HepG2 (cell line): Measurements from ENCODE around the gene ALKBH4. TPM values are rescaled to one million over a fixed set of nuclear protein-coding genes. Genes with fewer than 3 reads are reported as not detected.
"Not testable (repeated sequence)": the region's sequence is repeated elsewhere in the genome, so short reads cannot be mapped to it uniquely, and the experiment has no call there.

Source experiments
- ATAC-seq: fragments of 200-7000 bp; cut with Tn5 transposase; 3 replicates; pipeline ENCODE4 v1.9.1; 2020; ENCODE audit warnings: mild to moderate bottlenecking, moderate library complexity
- BruUV-seq: library from RNA; stranded (reverse); fragments of 400-500 nt; replicated peaks from 2 replicates; lab custom pipeline; 2021; lab: Mats Ljungman, UMichigan
- CTCF ChIA-PET: fragments of 300-600 bp; formaldehyde crosslinking; extraction: SDS; loops from one replicate; lab custom pipeline; 2021; ENCODE audit warnings: low total read pairs, inconsistent platforms, low intra/inter-chr PET ratio; lab: Yijun Ruan, JAX
- POLR2A ChIA-PET: fragments of 350-600 bp; sonication (Branson Sonifier 250); formaldehyde crosslinking; loops from one replicate; lab custom pipeline; 2020; ENCODE audit warnings: antibody characterized with exemption, inconsistent platforms; lab: Yijun Ruan, JAX
- DNase-seq: peaks from one replicate; pipeline ENCODE4 v3.0.0-alpha.2; 2015; ENCODE audit warnings: low spot score
- FAIRE-seq: peaks from 3 replicates; lab custom pipeline; 2011; peaks lifted over from hg19 to GRCh38; lab: Jason Lieb, UNC
- H2AFZ ChIP-seq: one replicate; pipeline ENCODE4 v1.6.1; 2011; ENCODE audit warnings: low read length, inconsistent platforms
- H3K27ac ChIP-seq: fragments of 300-600 bp; 3 replicates; pipeline ENCODE4 v1.8.0; 2011; ENCODE audit warnings: mixed run types, mild to moderate bottlenecking, mixed read lengths, low read length, inconsistent platforms; ENCODE audit not compliant: insufficient read depth; ENCODE audit errors: extremely low read length
- H3K27me3 ChIP-seq, 2 experiments: fragments of 200-600 bp in 1 of 2; 2 replicates in 1 of 2; 3 replicates in 1 of 2; pipeline versions ENCODE4 v1.6.0 to v1.8.0; 2011; ENCODE audit warnings: low read length in 2 of 2, mild to moderate bottlenecking in 2 of 2, moderate library complexity in 2 of 2, inconsistent platforms in 1 of 2; ENCODE audit not compliant: insufficient read depth in 2 of 2, control insufficient read depth in 1 of 2
- H3K36me3 ChIP-seq, 2 experiments: fragments of 200-600 bp in 1 of 2; replicated peaks in 1 of 2; 2 replicates in 1 of 2; 3 replicates in 1 of 2; pipeline versions ENCODE4 v1.5.1 to v1.8.0; 2011; ENCODE audit warnings: low read length in 2 of 2, inconsistent platforms in 1 of 2; ENCODE audit not compliant: insufficient read depth in 2 of 2, control insufficient read depth in 1 of 2
- H3K4me1 ChIP-seq: 2 replicates; pipeline ENCODE4 v1.5.1; 2012; ENCODE audit warnings: low read length, inconsistent platforms; ENCODE audit not compliant: insufficient read depth
- H3K4me2 ChIP-seq: 2 replicates; pipeline ENCODE4 v1.6.0; 2011; ENCODE audit warnings: low read depth, low read length, inconsistent platforms
- H3K4me3 ChIP-seq, 3 experiments: fragments of 200-600 bp in 1 of 3; sonication (generic), shearing (Covaris generic) in 1 of 3; replicated peaks in 1 of 3; 2 replicates each; pipeline ENCODE4 v1.5.1; 2011 to 2016; ENCODE audit warnings: low read length in 3 of 3, inconsistent platforms in 2 of 3, low read depth in 2 of 3, mild to moderate bottlenecking in 2 of 3, control low read depth in 1 of 3, mixed read lengths in 1 of 3; ENCODE audit not compliant: insufficient read depth in 1 of 3
- H3K79me2 ChIP-seq: one replicate; pipeline ENCODE4 v1.6.1; 2011; ENCODE audit warnings: low read length, inconsistent platforms; ENCODE audit not compliant: insufficient read depth
- H3K9ac ChIP-seq: 2 replicates; pipeline ENCODE4 v1.6.0; 2011; ENCODE audit warnings: mild to moderate bottlenecking, low read depth, low read length, inconsistent platforms; ENCODE audit not compliant: insufficient read depth
- H3K9me3 ChIP-seq: 2 replicates; pipeline ENCODE4 v1.5.1; 2012; ENCODE audit warnings: mild to moderate bottlenecking, low read length
- H4K20me1 ChIP-seq: 2 replicates; pipeline ENCODE4 v1.6.0; 2011; ENCODE audit warnings: inconsistent platforms, mild to moderate bottlenecking, low read length, moderate library complexity; ENCODE audit not compliant: insufficient read depth
- WGBS: methylation state at CpG from one replicate; pipeline ENCODE4 v1.1.6; 2017; ENCODE audit warnings: low lambda C conversion rate; 5-methylcytosine and 5-hydroxymethylcytosine counted together
- in situ Hi-C: cut with HindIII; loops from 2 replicates; pipeline ENCODE4 v1.10.0; 2017; ENCODE audit warnings: low pct_unique_long_range_greater_than_20kb; ENCODE audit not compliant: extremely low pct_ligation_motif_present
- intact Hi-C: fragments of 100-400 bp; cut with micrococcal nuclease; formaldehyde crosslinking; loops from one replicate; pipeline ENCODE4 v1.10.0; 2022; ENCODE audit not compliant: unreplicated experiment
- polyA plus RNA-seq, 8 experiments: library from polyadenylated mRNA; depleted of rRNA in 3 of 8; stranded (reverse) in 7 of 8; unstranded in 1 of 8; fragments of >200 nt; fragmentation: Illumina TruSeq in 4 of 8; extraction: Trizol in 4 of 8; gene quantifications; 2 replicates each; pipeline versions ENCODE4 v1.2.1 to v1.2.3, GENCODE V29; 2011 to 2016; ENCODE audit warnings: low read depth in 4 of 8, missing spikeins in 1 of 8, mixed read lengths in 1 of 8; ENCODE audit not compliant: insufficient read depth in 1 of 8
- total RNA-seq, 5 experiments: library from RNA; depleted of rRNA; stranded (reverse); fragments of >200 nt; fragmentation: Illumina TruSeq; extraction: Trizol; gene quantifications; 2 replicates each; pipeline ENCODE4 v1.2.3, GENCODE V29; 2016; ENCODE audit warnings: low read depth in 1 of 5

Gene ALKBH4
- total and polyA plus RNA-seq, 2 of the 13 experiments (the other 11 are each of a cell fraction or from before 2014, with no cell fraction given), result 2.6 to 8.8 TPM

DNA sequence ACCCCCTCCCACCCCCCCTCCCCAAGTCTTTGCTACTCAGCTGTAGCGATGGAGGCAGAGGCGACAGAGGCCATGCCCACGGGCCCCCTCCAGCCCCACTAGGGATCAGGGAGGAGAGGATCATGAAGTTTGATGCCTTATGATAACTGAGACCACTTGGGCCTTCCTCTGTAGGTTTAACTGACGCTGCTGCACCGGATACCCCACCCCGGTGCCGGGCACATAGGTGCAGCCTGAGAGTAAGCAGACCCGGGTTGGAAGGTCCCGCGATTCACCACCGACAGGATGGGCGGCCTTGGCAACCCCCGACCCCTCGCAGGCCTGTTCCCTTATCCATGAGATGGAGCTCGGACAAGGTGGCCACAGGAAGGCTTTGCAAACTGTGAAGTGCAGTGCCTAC lies 29.4 kb upstream of the ALKBH4 start:
- ATAC-seq, in situ Hi-C loops, DNase-seq, CTCF ChIA-PET, H3K27ac ChIP-seq, BruUV-seq, H3K9me3 ChIP-seq, H3K4me2 ChIP-seq, H3K9ac ChIP-seq, H3K79me2 ChIP-seq, H4K20me1 ChIP-seq, intact Hi-C loops, H3K4me1 ChIP-seq, H2AFZ ChIP-seq, FAIRE-seq, H3K36me3 ChIP-seq, H3K27me3 ChIP-seq, POLR2A ChIA-PET, H3K4me3 ChIP-seq: not testable (repeated sequence)
- whole genome bisulfite sequencing, result no CpG with 5 or more reads among the region's 15 CpGs

GRCh38 chr7:102493220-102493935 lies 28.7 kb upstream of the ALKBH4 start:
- H3K9me3 ChIP-seq, POLR2A ChIA-PET, in situ Hi-C loops, intact Hi-C loops, H3K4me2 ChIP-seq, H3K79me2 ChIP-seq, H4K20me1 ChIP-seq, DNase-seq, H3K4me3 ChIP-seq, H3K4me1 ChIP-seq, BruUV-seq, H3K9ac ChIP-seq, H3K27ac ChIP-seq, CTCF ChIA-PET, FAIRE-seq, H2AFZ ChIP-seq, H3K27me3 ChIP-seq, H3K36me3 ChIP-seq: not testable (repeated sequence)
- whole genome bisulfite sequencing, result no CpG with 5 or more reads among the region's 33 CpGs
- peak; percentile 66 for ATAC-seq

DNA sequence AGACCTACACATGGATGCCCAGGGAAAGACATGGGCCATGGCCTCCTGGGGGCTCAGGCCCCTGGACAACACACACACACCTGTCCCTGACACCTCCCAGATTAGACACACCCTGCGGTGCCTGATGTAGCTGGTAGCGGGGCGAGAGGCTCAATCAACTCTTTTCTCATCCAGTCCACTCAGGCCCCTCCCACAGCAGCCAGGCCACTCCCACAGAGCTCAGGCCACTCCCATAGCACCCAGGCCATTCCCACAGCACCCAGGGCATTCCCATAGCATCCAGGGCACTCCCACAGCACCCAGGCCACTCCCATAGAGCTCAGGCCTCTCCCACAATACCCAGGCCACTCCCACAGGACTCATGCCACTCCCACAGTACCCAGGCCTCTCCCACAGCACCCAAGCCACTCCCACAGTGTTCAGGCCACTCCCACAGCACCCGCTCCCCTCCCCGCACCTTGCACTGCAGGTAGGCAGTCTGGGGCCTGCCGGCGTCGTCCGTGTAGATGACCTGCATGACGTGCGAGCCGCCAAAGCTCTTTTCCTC lies 25.9 kb upstream of the ALKBH4 start:
- FAIRE-seq, result peak; percentile 52
- in situ Hi-C loops, result not testable (repeated sequence)

DNA sequence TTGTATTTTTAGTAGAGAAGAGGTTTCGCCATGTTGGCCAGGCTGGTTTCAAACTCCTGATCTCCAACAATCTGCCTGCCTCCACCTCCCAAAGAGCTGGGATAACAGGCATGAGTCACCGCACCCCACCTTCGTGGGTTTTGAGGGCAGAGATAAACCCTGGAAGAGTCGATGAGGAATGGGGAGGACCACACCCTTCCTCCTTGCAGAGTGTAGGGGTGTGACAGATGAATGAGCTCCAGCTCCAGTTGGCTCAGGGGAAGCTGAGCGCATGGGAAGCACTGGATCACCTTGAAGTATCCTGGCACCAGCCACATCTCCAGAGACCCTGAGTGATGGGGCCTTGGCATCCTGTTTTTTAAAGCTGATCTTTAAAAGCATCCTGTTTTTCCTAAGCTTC lies 19.7 kb upstream of the ALKBH4 start:
- WGBS, result no CpG with 5 or more reads among the region's 5 CpGs
- BruUV-seq, result not testable (repeated sequence)

More for the DNA sequence above, 25.9 kb upstream of the ALKBH4 start:
- H3K27ac ChIP-seq, DNase-seq, H3K79me2 ChIP-seq, H3K27me3 ChIP-seq, H3K4me3 ChIP-seq, POLR2A ChIA-PET, H3K4me2 ChIP-seq, H3K9ac ChIP-seq, CTCF ChIA-PET, H4K20me1 ChIP-seq, H3K9me3 ChIP-seq, H2AFZ ChIP-seq, H3K4me1 ChIP-seq, H3K36me3 ChIP-seq, BruUV-seq, intact Hi-C loops: not testable (repeated sequence)
- WGBS, result 77% methylated on average over 2 of the region's 12 CpGs
- peak; percentile 94 for ATAC-seq

More for the DNA sequence above, 19.7 kb upstream of the ALKBH4 start:
- H3K9ac ChIP-seq, H3K79me2 ChIP-seq, H4K20me1 ChIP-seq, H2AFZ ChIP-seq, DNase-seq, H3K36me3 ChIP-seq, POLR2A ChIA-PET, CTCF ChIA-PET, H3K4me2 ChIP-seq, H3K4me3 ChIP-seq, H3K4me1 ChIP-seq, H3K27ac ChIP-seq, in situ Hi-C loops, FAIRE-seq, H3K9me3 ChIP-seq, H3K27me3 ChIP-seq, intact Hi-C loops, ATAC-seq: not testable (repeated sequence)
